IMR-90 (cell line): ENCODE data around the gene C12orf60. TPM values are rescaled to one million over a fixed set of nuclear protein-coding genes. Genes with fewer than 3 reads are reported as not detected.
A peak's percentile ranks its signal among the peaks of the same experiment; 100 is the strongest.

Experiments used
- ATAC-seq: fragments of 200-7000 bp; cut with Tn5 transposase; 2 replicates; pipeline ENCODE4 v1.9.1; 2020; ENCODE audit warnings: low read depth, mild to moderate bottlenecking, moderate library complexity
- BruUV-seq: library from RNA; stranded (reverse); fragments of 400-500 nt; replicated peaks from 2 replicates; lab custom pipeline; 2021; lab: Mats Ljungman, UMichigan
- CTCF ChIA-PET: fragments of 300-600 bp; formaldehyde crosslinking; extraction: SDS; loops from one replicate; lab custom pipeline; 2021; ENCODE audit warnings: antibody characterized with exemption; lab: Yijun Ruan, JAX
- POLR2A ChIA-PET: fragments of 300-600 bp; sonication (Branson Sonifier 250); formaldehyde crosslinking; loops from one replicate; lab custom pipeline; 2022; ENCODE audit warnings: antibody characterized with exemption; ENCODE audit not compliant: unreplicated experiment; lab: Charles Lee
- DNase-seq: peaks from one replicate; pipeline ENCODE4 v3.0.0; 2013
- H2AFZ ChIP-seq: replicated peaks from 2 replicates; pipeline ENCODE3; 2013; ENCODE audit warnings: low read length, mild to moderate bottlenecking; ENCODE audit not compliant: poor library complexity
- H2AK5ac ChIP-seq: 2 replicates; pipeline ENCODE4 v1.6.1; 2013; ENCODE audit warnings: low read depth, low read length, inconsistent platforms
- H2AK9ac ChIP-seq: replicated peaks from 2 replicates; pipeline ENCODE3; 2013; ENCODE audit warnings: mild to moderate bottlenecking, low read depth, low read length, moderate library complexity; ENCODE audit not compliant: poor library complexity
- H2BK120ac ChIP-seq: 2 replicates; pipeline ENCODE4 v1.6.1; 2013; ENCODE audit warnings: low read depth, low read length, inconsistent platforms
- H2BK15ac ChIP-seq: 3 replicates; pipeline ENCODE4 v1.6.1; 2013; ENCODE audit warnings: low read depth, low read length, inconsistent platforms
- H2BK20ac ChIP-seq: 2 replicates; pipeline ENCODE4 v1.6.1; 2013; ENCODE audit warnings: low read depth, mild to moderate bottlenecking, inconsistent platforms, low read length, moderate library complexity
- H2BK5ac ChIP-seq: 2 replicates; pipeline ENCODE4 v1.6.1; 2013; ENCODE audit warnings: mild to moderate bottlenecking, low read depth, low read length, inconsistent platforms; ENCODE audit not compliant: poor library complexity, severe bottlenecking
- H3K14ac ChIP-seq: replicated peaks from 2 replicates; pipeline ENCODE4 v1.6.1; 2013; ENCODE audit warnings: low read depth, low read length, inconsistent platforms
- H3K18ac ChIP-seq: 2 replicates; pipeline ENCODE4 v1.6.1; 2013; ENCODE audit warnings: low read depth, low read length, control low read depth
- H3K23ac ChIP-seq: 2 replicates; pipeline ENCODE4 v1.6.1; 2013; ENCODE audit warnings: low read depth, low read length, inconsistent platforms
- H3K27ac ChIP-seq: 2 replicates; pipeline ENCODE4 v1.5.1; 2013; ENCODE audit warnings: mild to moderate bottlenecking, control low read depth, low read length; ENCODE audit not compliant: insufficient read depth
- H3K27me3 ChIP-seq: 2 replicates; pipeline ENCODE4 v1.6.1; 2013; ENCODE audit warnings: low read length; ENCODE audit not compliant: control insufficient read depth, insufficient read depth
- H3K36me3 ChIP-seq: 2 replicates; pipeline ENCODE4 v1.6.1; 2013; ENCODE audit warnings: low read length, mixed read lengths; ENCODE audit not compliant: control insufficient read depth, insufficient read depth
- H3K4ac ChIP-seq: 2 replicates; pipeline ENCODE4 v1.6.1; 2013; ENCODE audit warnings: low read depth, low read length, inconsistent platforms
- H3K4me1 ChIP-seq: 2 replicates; pipeline ENCODE4 v1.6.1; 2013; ENCODE audit warnings: low read length, mixed read lengths; ENCODE audit not compliant: control insufficient read depth, insufficient read depth
- H3K4me2 ChIP-seq: 2 replicates; pipeline ENCODE4 v1.6.1; 2013; ENCODE audit warnings: low read depth, mild to moderate bottlenecking, control low read depth, low read length, moderate library complexity
- H3K4me3 ChIP-seq: 2 replicates; pipeline ENCODE4 v1.5.1; 2013; ENCODE audit warnings: low read depth, mild to moderate bottlenecking, control low read depth, low read length, moderate library complexity; ENCODE audit not compliant: insufficient read depth
- H3K56ac ChIP-seq: 2 replicates; pipeline ENCODE4 v1.6.1; 2013; ENCODE audit warnings: low read length, inconsistent platforms; ENCODE audit not compliant: insufficient read depth; ENCODE audit errors: extremely low read depth
- H3K79me1 ChIP-seq, 2 experiments: 2 replicates each; pipeline ENCODE4 v1.6.1; 2013; ENCODE audit warnings: low read length in 2 of 2, inconsistent platforms in 1 of 2, low read depth in 1 of 2
- H3K9ac ChIP-seq: 2 replicates; pipeline ENCODE4 v1.6.1; 2013; ENCODE audit warnings: low read depth, low read length, control low read depth
- H3K9me1 ChIP-seq: 2 replicates; pipeline ENCODE4 v1.6.1; 2013; ENCODE audit warnings: low read length, inconsistent platforms; ENCODE audit not compliant: insufficient read depth
- H3K9me3 ChIP-seq: 2 replicates; pipeline ENCODE4 v1.6.1; 2013; ENCODE audit warnings: low read length; ENCODE audit not compliant: control insufficient read depth, insufficient read depth
- H4K20me1 ChIP-seq: 2 replicates; pipeline ENCODE4 v1.6.1; 2013; ENCODE audit warnings: low read length, inconsistent platforms; ENCODE audit not compliant: insufficient read depth
- H4K5ac ChIP-seq: 2 replicates; pipeline ENCODE4 v1.6.1; 2013; ENCODE audit warnings: mild to moderate bottlenecking, low read depth, low read length, control low read depth
- H4K8ac ChIP-seq, 2 experiments: 2 replicates each; pipeline ENCODE4 v1.6.1; 2013; ENCODE audit warnings: low read depth in 2 of 2, low read length in 2 of 2, control low read depth in 1 of 2, inconsistent platforms in 1 of 2
- H4K91ac ChIP-seq: 2 replicates; pipeline ENCODE4 v1.6.1; 2013; ENCODE audit warnings: low read depth, low read length, inconsistent platforms; ENCODE audit not compliant: insufficient read depth
- BHLHE40 ChIP-seq: fragments of 150-350 bp; IDR thresholded peaks from 2 replicates; pipeline ENCODE4 v1.6.1; 2016; ENCODE audit warnings: mild to moderate bottlenecking, low read depth, low read length
- CEBPB ChIP-seq: IDR thresholded peaks from 2 replicates; pipeline ENCODE4 v1.6.1; 2012; ENCODE audit warnings: low read depth, low read length, improper control_type of control experiment
- CHD1 ChIP-seq: IDR thresholded peaks from 2 replicates; pipeline ENCODE4 v1.6.1; 2012; ENCODE audit warnings: low read depth, low read length, improper control_type of control experiment
- CTCF ChIP-seq: conservative IDR thresholded peaks from 2 replicates; pipeline ENCODE4 v1.5.1; 2012; ENCODE audit warnings: mild to moderate bottlenecking, low read depth, low read length, improper control_type of control experiment
- ELK1 ChIP-seq: fragments of 150-350 bp; IDR thresholded peaks from 2 replicates; pipeline ENCODE4 v1.6.1; 2016; ENCODE audit warnings: low read depth, mild to moderate bottlenecking, low read length, moderate library complexity, borderline replicate concordance
- FOS ChIP-seq: fragments of 150-350 bp; IDR thresholded peaks from 2 replicates; pipeline ENCODE4 v1.6.1; 2016; ENCODE audit warnings: low read depth, low read length
- MAFK ChIP-seq: IDR thresholded peaks from 2 replicates; pipeline ENCODE4 v1.6.1; 2012; ENCODE audit warnings: low read depth, low read length, improper control_type of control experiment
- MAZ ChIP-seq: IDR thresholded peaks from 2 replicates; pipeline ENCODE4 v1.6.1; 2012; ENCODE audit warnings: low read depth, mild to moderate bottlenecking, low read length, improper control_type of control experiment, moderate library complexity, borderline replicate concordance
- MXI1 ChIP-seq: IDR thresholded peaks from 2 replicates; pipeline ENCODE4 v1.6.1; 2012; ENCODE audit warnings: low read depth, mild to moderate bottlenecking, low read length, moderate library complexity, borderline replicate concordance
- NFE2L2 ChIP-seq: fragments of 150-350 bp; IDR thresholded peaks from 2 replicates; pipeline ENCODE4 v1.6.1; 2016; ENCODE audit warnings: low read depth, mild to moderate bottlenecking, low read length
- POLR2A ChIP-seq: IDR thresholded peaks from 2 replicates; pipeline ENCODE4 v1.6.1; 2012; ENCODE audit warnings: mild to moderate bottlenecking, low read depth, low read length
- RAD21 ChIP-seq: IDR thresholded peaks from 2 replicates; pipeline ENCODE4 v1.6.1; 2012; ENCODE audit warnings: low read length, improper control_type of control experiment
- RCOR1 ChIP-seq: IDR thresholded peaks from 2 replicates; pipeline ENCODE4 v1.6.1; 2012; ENCODE audit warnings: mild to moderate bottlenecking, low read length, improper control_type of control experiment; ENCODE audit not compliant: insufficient replicate concordance
- RFX5 ChIP-seq: IDR thresholded peaks from 2 replicates; pipeline ENCODE4 v1.8.0; 2012; ENCODE audit warnings: low read depth, mild to moderate bottlenecking, low read length, moderate library complexity
- SMC3 ChIP-seq: fragments of 150-350 bp; IDR thresholded peaks from 2 replicates; pipeline ENCODE4 v1.6.1; 2016; ENCODE audit warnings: low read depth, mild to moderate bottlenecking, antibody characterized with exemption, low read length, moderate library complexity
- USF2 ChIP-seq: fragments of 150-350 bp; IDR thresholded peaks from 2 replicates; pipeline ENCODE4 v1.6.1; 2017; ENCODE audit warnings: mild to moderate bottlenecking, antibody characterized with exemption, low read length, low read depth
- WGBS, 2 experiments: methylation state at CpG; one replicate each; pipeline versions ENCODE4 v1.1.5 to v1.1.7; 2013; ENCODE audit warnings: missing lambda C conversion rate in 2 of 2; ENCODE audit not compliant: insufficient read length in 1 of 2; ENCODE audit errors: extremely low coverage in 2 of 2; 5-methylcytosine and 5-hydroxymethylcytosine counted together
- dilution Hi-C: fragments of 300-500 bp; cut with HindIII; formaldehyde crosslinking; loops from one replicate; pipeline ENCODE4 v1.14.3; 2018; ENCODE audit warnings: low sequenced_read_pairs; ENCODE audit not compliant: unreplicated experiment
- in situ Hi-C: fragments of 300-500 bp; cut with MboI; formaldehyde crosslinking; loops from 3 replicates; pipeline ENCODE4 v1.14.3; 2019; ENCODE audit warnings: low sequenced_read_pairs, inconsistent platforms, mixed read lengths
- intact Hi-C: fragments of 100-400 bp; cut with micrococcal nuclease; formaldehyde crosslinking; loops from 2 replicates; pipeline ENCODE4 v1.10.0; 2022
- polyA plus RNA-seq, 3 experiments: library from polyadenylated mRNA; depleted of rRNA; stranded (reverse); fragments of >200 nt; gene quantifications; 2 replicates each; pipeline ENCODE4 v1.2.3, GENCODE V29; 2012; ENCODE audit warnings: low replicate concordance in 1 of 3
- total RNA-seq: library from RNA; depleted of rRNA; stranded (reverse); fragments of >200 nt; gene quantifications from 2 replicates; pipeline ENCODE4 v1.2.3, GENCODE V29; 2012

The C12orf60 gene
- total and polyA plus RNA-seq, 2 of the 4 experiments (the other 2 are of a cell fraction): 1.1 TPM

- in situ Hi-C loops (no loop called here), intact Hi-C loops (no loop called here), dilution Hi-C loops (no loop called here)
- H2BK120ac ChIP-seq: no peak overlapping the region
- H4K5ac ChIP-seq: no peak overlapping the region
- no peak overlapping the region for H2BK20ac ChIP-seq
- H3K9me1 ChIP-seq: no peaks in the 10 kb centered on the region
- no peak overlapping the region for H3K18ac ChIP-seq
- no peaks in the 10 kb centered on the region for H4K20me1 ChIP-seq
- ATAC-seq: peak; percentile 24
- ChIA-PET CTCF (interaction anchor here (0.9 kb wide), 2 partner anchors 8 to 46 kb away, joined by 3 to 5 read pairs; no protein-coding TSS in a partner anchor), POLR2A (no interaction called here)
- no peak overlapping the region for H3K4ac ChIP-seq
- no CpG with 5 or more reads among the region's 3 CpGs for WGBS, 2 experiments
- no peak overlapping the region for H3K23ac ChIP-seq
- no peak overlapping the region for H4K91ac ChIP-seq
- H3K14ac ChIP-seq: no peak overlapping the region
- H3K4me2 ChIP-seq: no peak overlapping the region
- H2BK5ac ChIP-seq: no peak overlapping the region
- no peak overlapping the region for H2AK9ac ChIP-seq
- H4K8ac ChIP-seq: no peak overlapping the region
- H3K79me1 ChIP-seq: no peaks in the 10 kb centered on the region
- no peak overlapping the region for H2BK15ac ChIP-seq
- H2AFZ ChIP-seq: peak overlapping the region; percentile 43
- no peaks in the 10 kb centered on the region for H3K4me1 ChIP-seq
- no peak overlapping the region for H3K9ac ChIP-seq
- TF ChIP-seq RAD21: no peak
- no peak for TF ChIP-seq ELK1
- no peak for TF ChIP-seq SMC3
- TF ChIP-seq POLR2A: no peak
- no peak for TF ChIP-seq RCOR1
- TF ChIP-seq USF2: no peak
- TF ChIP-seq MXI1: no peak
- no peak for TF ChIP-seq CHD1
- no peak for TF ChIP-seq MAZ
- no peak for TF ChIP-seq RFX5
- no peak for TF ChIP-seq BHLHE40
- no peak for TF ChIP-seq CTCF
- no peak for TF ChIP-seq CEBPB
- TF ChIP-seq MAFK: no peak
- TF ChIP-seq NFE2L2: no peak
- no peak for TF ChIP-seq FOS
- no peaks in the 10 kb centered on the region; the same call in 1 of the 2 replicates for H3K9me3 ChIP-seq
- H3K4me3 ChIP-seq: no peak overlapping the region
- H3K27me3 ChIP-seq: no peaks in the 10 kb centered on the region
- DNase-seq: peak; percentile 6
- no peaks in the 10 kb centered on the region for H3K36me3 ChIP-seq
- H3K56ac ChIP-seq: no peak overlapping the region
- H2AK5ac ChIP-seq: no peak overlapping the region
- no TSS peak for BruUV-seq
- no peak overlapping the region for H3K27ac ChIP-seq
Measured at GRCh38 chr12:14868916-14869506, 65.5 kb downstream of the C12orf60 start.
